ENCODE results near the gene MRPL23. TPM values are rescaled to one million over a fixed set of nuclear protein-coding genes. Genes with fewer than 3 reads are reported as not detected.

The MRPL23 gene
- total RNA-seq, 4 donors from 2014 or later = 36.7 to 196 (median 101) TPM

DNA sequence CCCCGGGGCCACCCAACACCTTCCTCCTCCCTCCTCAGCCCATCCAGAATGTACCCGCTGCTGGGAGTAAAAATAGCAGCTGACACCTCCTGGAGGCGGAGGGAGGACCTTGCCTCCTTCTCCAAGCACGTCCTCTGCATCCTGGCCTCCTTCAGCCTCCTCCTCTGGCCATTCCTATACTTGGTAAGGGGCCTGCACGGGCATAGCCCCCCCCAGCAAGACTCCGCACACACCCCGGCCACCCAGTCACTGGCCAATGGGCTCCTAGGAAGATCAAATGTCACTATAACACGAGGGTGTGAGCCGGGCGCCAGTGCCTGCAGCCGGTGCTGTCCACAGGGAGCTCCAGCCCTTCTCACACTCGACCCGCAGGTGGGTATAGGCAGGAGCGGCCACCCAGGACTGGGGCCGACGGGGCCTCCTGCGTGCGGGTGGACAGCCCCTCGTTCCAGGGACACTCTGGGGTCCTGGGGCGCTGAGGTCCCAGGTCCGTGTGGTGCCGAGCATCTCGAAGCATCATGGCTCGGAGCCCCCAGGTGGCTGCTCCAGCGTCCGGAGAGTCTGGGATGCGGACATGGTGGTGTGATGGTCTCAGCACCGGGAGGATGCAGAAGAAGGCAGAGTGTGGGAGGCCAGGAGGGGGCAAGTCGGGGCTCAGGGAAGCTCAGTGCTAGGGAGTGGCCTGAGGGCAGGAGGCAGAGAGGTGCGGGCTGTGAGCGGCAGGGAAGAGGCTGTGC is 27.6 kb upstream of the MRPL23 start, which contains the start of gene TNNT3:
TNNT3 (plus strand) TSS at position 313 of the 737 bp plus-strand sequence. CDS start 3,172 bp downstream, outside the sequence.
- H3K36me3 ChIP-seq = no peaks in the 10 kb centered on the region
- DNase-seq = peak in 1 of 2 donors; percentile 30
- peak within 1 kb of the TSS; percentile 83 to 84 for H3K27ac ChIP-seq
- TF ChIP-seq, protein P1, sequence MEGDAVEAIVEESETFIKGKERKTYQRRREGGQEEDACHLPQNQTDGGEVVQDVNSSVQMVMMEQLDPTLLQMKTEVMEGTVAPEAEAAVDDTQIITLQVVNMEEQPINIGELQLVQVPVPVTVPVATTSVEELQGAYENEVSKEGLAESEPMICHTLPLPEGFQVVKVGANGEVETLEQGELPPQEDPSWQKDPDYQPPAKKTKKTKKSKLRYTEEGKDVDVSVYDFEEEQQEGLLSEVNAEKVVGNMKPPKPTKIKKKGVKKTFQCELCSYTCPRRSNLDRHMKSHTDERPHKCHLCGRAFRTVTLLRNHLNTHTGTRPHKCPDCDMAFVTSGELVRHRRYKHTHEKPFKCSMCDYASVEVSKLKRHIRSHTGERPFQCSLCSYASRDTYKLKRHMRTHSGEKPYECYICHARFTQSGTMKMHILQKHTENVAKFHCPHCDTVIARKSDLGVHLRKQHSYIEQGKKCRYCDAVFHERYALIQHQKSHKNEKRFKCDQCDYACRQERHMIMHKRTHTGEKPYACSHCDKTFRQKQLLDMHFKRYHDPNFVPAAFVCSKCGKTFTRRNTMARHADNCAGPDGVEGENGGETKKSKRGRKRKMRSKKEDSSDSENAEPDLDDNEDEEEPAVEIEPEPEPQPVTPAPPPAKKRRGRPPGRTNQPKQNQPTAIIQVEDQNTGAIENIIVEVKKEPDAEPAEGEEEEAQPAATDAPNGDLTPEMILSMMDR (IDR thresholded peaks at IDR 0.05) = no peak
- no peak for TF ChIP-seq POLR2A (IDR thresholded peaks at IDR 0.05)
- no peaks in the 10 kb centered on the region for H3K4me1 ChIP-seq
- no peak within 1 kb of the TSS for H3K4me3 ChIP-seq
- H3K27me3 ChIP-seq = no peaks in the 10 kb centered on the region
- H3K9me3 ChIP-seq = no peaks in the 10 kb centered on the region
- intact Hi-C loops (cut with DNase I; ENCODE audit: low total_unique reads) = no loop called here

DNA sequence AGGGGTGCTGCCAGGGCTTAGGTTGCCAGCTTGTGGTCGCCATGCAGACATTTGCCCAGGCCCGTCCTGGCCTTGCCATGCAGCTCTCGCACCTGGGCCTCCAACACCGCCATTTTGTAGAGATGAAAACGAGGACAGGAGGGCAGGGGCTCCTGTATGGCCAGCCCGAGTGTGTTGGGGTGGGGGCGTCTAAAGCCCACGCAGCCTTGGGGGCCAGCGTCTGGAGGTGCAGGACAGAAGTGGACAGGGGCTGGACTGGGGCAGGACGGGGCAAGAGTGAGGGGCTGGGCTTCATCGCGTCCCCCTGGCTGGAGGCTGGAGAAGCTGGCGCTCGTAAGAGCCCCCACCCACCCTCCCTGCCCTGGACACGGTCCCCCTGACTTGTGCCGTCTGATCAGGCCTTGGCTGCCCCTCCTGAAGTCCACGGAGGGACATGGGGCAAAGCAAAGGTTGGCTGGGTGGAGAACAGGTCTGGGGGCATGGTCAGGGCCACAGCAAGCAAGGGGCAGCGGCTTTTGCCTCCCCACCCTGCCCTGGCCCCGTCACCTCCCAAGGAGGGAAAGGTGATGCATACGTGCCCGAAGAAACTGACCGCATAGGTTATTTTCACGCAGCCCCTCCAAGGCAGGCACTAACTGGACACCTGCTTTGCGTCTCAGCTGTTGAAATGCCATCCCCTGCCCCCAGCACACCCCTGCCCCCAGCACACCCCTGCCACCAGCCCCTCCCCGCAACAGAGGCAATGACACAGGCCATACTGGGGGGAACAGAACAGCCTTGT is 26.8 kb upstream of the MRPL23 start:
- Histone ChIP-seq H3K36me3 (no peaks in the 10 kb centered on the region), H3K4me3 (no peak overlapping the region), H3K4me1 (no peaks in the 10 kb centered on the region), H3K9me3 (no peaks in the 10 kb centered on the region), H3K27ac (peak overlapping the region; percentile 83 to 84), H3K27me3 (no peaks in the 10 kb centered on the region)
- no peak for TF ChIP-seq POLR2A (IDR thresholded peaks at IDR 0.05)
- TF ChIP-seq, protein P1 (IDR thresholded peaks at IDR 0.05) = no peak
- intact Hi-C loops (cut with DNase I; ENCODE audit: low total_unique reads) = no loop called here
- no peak for DNase-seq

DNA sequence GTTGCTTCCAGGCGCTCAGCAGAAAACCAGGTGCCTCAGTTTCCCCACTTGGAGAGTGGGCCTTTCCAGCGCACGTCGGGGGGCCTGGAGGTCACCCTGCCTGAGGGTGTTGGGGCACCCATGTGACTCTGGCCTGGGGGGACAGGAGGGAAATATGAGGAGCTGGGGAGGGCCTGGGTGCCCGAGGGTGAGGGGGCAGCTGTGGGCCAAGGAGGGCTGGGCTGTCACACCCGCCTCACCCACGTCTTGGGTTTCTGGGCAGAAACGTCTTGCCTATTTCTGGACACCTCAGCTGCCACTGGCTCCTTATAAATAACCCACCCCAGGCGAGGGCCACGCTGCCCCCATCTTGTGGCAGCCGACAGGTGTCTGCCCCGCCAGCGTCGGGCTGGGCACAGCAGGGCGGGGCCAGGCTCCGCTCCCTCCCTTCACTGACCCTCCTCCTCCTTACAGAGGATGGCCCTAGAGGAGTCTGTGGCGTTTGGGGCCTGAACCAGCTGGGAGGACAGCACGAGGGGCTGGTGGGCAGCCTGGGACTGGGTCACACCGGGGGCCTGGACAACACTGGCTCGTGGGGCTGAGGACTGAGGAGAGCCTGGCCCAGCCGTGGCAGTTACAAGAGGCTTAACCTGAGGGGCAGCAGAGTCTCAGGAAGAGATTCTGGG is 26.1 kb upstream of the MRPL23 start:
- H3K27me3 ChIP-seq = no peaks in the 10 kb centered on the region
- intact Hi-C loops (cut with DNase I; ENCODE audit: low total_unique reads) = no loop called here
- no peaks in the 10 kb centered on the region for H3K9me3 ChIP-seq
- DNase-seq = peak in 1 of 2 donors; percentile 32
- no peak overlapping the region for H3K4me3 ChIP-seq
- peak overlapping the region; percentile 83 to 84 for H3K27ac ChIP-seq
- TF ChIP-seq, protein P1 (IDR thresholded peaks at IDR 0.05) = no peak
- TF ChIP-seq POLR2A (IDR thresholded peaks at IDR 0.05) = no peak
- no peaks in the 10 kb centered on the region for H3K36me3 ChIP-seq
- no peaks in the 10 kb centered on the region for H3K4me1 ChIP-seq

DNA sequence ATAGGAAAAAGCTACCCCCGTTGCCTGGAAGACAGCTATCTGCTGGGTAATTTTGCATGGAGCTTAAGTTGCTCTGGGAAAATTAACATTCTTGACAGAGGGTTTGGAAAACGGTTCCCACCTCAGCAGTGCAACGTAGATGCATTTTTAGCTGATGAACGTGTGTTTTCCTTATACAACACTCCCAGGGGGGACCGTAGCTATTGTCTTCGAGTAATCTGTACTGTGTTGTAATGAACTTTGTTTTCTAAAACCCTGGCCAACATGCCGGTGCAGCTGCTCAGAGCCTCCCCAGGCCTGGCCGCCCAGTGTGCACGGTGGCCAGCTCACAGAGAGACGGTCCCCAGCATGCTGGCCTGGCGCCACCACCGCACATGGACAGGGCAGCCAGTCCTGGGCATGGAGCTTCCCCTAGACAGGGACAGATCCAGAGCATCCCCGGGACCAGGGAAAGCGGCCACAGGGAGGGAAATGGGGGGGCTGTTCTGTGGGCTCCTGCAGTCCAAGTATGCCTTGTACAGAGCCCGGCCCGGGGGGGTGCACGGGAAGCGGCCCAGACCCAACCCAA is 25.5 kb upstream of the MRPL23 start:
- intact Hi-C loops (cut with DNase I; ENCODE audit: low total_unique reads) = no loop called here
- no peaks in the 10 kb centered on the region for H3K36me3 ChIP-seq
- H3K4me1 ChIP-seq = no peaks in the 10 kb centered on the region
- peak; percentile 64 to 73 for DNase-seq
- TF ChIP-seq, protein P1 (IDR thresholded peaks at IDR 0.05) = no peak
- no peak for TF ChIP-seq POLR2A (IDR thresholded peaks at IDR 0.05)
- no peaks in the 10 kb centered on the region for H3K9me3 ChIP-seq
- H3K27ac ChIP-seq = peak overlapping the region; percentile 83 to 84
- no peaks in the 10 kb centered on the region for H3K27me3 ChIP-seq
- H3K4me3 ChIP-seq = no peak overlapping the region

All from uterus (tissue), 4 donors.